ENCODE data around the gene GPR157.
A peak's percentile ranks its signal among the peaks of the same experiment; 100 is the strongest.

GPR157 gene

DNA sequence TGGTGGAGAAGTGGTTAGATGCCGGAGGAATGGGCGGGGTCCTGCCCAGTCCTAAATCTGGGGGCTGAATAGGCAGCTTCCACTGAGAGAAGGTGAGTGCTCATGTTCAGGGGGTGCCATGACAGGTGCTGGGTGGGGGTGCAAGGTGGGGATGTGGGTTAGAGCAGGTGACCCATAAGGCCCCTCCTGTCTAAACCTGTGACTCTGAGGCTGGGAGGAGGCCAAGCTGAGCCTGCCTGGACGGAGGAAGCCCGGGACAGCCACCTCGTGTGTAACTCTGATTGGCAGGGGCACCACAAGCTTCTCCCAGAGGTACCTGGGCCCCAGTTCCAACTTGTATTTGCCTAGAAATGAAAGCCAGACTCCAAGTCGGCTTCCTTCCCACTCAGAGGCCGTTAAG is 10.7 kb downstream of the GPR157 start:
- Histone ChIP-seq H3K79me1 (replicated peaks; ENCODE audit: low read length, poor library complexity, severe bottlenecking) (peaks cover 21% of the 10 kb centered on the region), H4K8ac (ENCODE audit: low read length) (no peak overlapping the region), H3K4me2 (ENCODE audit: low read length, poor library complexity, severe bottlenecking) (no peak overlapping the region), H3K9ac (ENCODE audit: low read length) (no peak overlapping the region), H3K4ac (ENCODE audit: low read depth in 1 of 2, low read length in 2 of 2) (no peak overlapping the region), H3K36me3 (ENCODE audit: control insufficient read depth in 1 of 2, insufficient read depth in 2 of 2, low read depth in 1 of 2, low read length in 2 of 2) (no peaks in the 10 kb centered on the region), H3K23ac (ENCODE audit: low read length in 2 of 2) (no peak overlapping the region), H2BK120ac (ENCODE audit: low read depth, low read length) (no peak overlapping the region), H2AFZ (ENCODE audit: low read depth, low read length) (no peak overlapping the region), H3K14ac (ENCODE audit: low read length in 2 of 2) (no peak overlapping the region), H2BK15ac (ENCODE audit: low read depth, poor library complexity, severe bottlenecking) (no peak overlapping the region), H3K27me3 (ENCODE audit: control insufficient read depth in 1 of 2, insufficient read depth in 1 of 2, low read length in 2 of 2) (no peaks in the 10 kb centered on the region), H2BK12ac (ENCODE audit: low read length in 2 of 2) (no peak overlapping the region), H2AK5ac (ENCODE audit: low read length, severe bottlenecking) (no peak overlapping the region), H4K91ac (ENCODE audit: low read length) (no peak overlapping the region), H2BK5ac (ENCODE audit: low read depth, low read length, poor library complexity, severe bottlenecking) (no peak overlapping the region), H3K4me3 (ENCODE audit: insufficient read depth in 1 of 2, low read depth in 1 of 2, low read length in 2 of 2) (no peak overlapping the region), H3K4me1 (ENCODE audit: control insufficient read depth, insufficient read depth, low read depth, low read length) (peaks cover 3% of the 10 kb centered on the region), H3K27ac (ENCODE audit: low read length, poor library complexity, severe bottlenecking) (no peak overlapping the region), H3K18ac (ENCODE audit: low read depth in 1 of 2, low read length in 2 of 2) (no peak overlapping the region), H3K9me3 (ENCODE audit: control insufficient read depth, low read length) (no peaks in the 10 kb centered on the region)
- WGBS, result 90% methylated on average over 7 of the region's 7 CpGs
- DNase-seq, result no peak

DNA sequence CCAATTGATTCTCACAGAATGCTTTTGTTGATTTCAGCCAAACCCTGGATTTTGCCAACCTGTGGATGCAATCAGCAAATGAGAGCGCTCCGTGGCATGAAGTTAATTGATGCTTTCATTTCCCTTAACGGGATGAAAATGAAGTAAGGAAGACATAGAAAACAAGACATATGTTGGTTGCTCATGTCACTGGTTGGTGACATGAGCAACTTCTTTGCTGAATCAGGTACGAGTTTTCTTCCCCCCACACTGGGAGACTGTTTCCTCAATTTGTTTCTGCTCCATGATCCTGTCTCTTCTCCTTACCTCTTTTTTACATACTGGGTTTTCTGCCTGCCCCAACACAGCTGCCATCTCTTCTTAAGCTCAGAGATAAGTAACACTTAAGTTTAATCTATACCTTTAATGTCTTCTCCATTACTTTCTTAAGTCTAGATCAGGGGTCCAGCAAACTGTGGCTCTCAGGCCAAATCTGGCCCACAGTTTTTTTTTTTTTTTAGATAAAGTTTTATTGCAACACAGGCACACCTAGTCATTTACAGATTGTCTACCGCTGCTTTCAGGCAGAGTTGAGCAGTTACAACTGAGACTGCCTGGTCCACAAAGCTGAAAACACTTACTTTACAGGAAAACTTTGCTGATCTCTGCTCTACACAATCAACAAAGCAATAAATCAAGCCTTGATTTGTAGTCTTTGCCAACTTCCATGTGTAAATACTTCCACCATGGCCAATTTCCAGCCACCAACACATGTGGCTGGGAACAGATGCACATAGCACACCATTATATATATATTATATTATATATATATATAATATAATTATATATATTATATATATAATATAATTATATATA is 13.3 kb downstream of the GPR157 start:
- Histone ChIP-seq H2BK5ac (ENCODE audit: low read depth, low read length, poor library complexity, severe bottlenecking) (no peak overlapping the region), H2BK120ac (ENCODE audit: low read depth, low read length) (no peak overlapping the region), H3K4me3 (ENCODE audit: insufficient read depth in 1 of 2, low read depth in 1 of 2, low read length in 2 of 2) (no peak overlapping the region), H3K9ac (ENCODE audit: low read length) (no peak overlapping the region), H3K4ac (ENCODE audit: low read depth in 1 of 2, low read length in 2 of 2) (no peak overlapping the region), H2AK5ac (ENCODE audit: low read length, severe bottlenecking) (no peak overlapping the region), H4K91ac (ENCODE audit: low read length) (no peak overlapping the region), H2BK12ac (ENCODE audit: low read length in 2 of 2) (no peak overlapping the region), H3K36me3 (ENCODE audit: control insufficient read depth in 1 of 2, insufficient read depth in 2 of 2, low read depth in 1 of 2, low read length in 2 of 2) (peaks cover 5 to 8% of the 10 kb centered on the region in 2 experiments), H3K23ac (ENCODE audit: low read length in 2 of 2) (no peak overlapping the region), H3K4me1 (ENCODE audit: control insufficient read depth, insufficient read depth, low read depth, low read length) (peaks cover 9% of the 10 kb centered on the region), H3K27me3 (ENCODE audit: control insufficient read depth in 1 of 2, insufficient read depth in 1 of 2, low read length in 2 of 2) (no peaks in the 10 kb centered on the region), H3K79me1 (replicated peaks; ENCODE audit: low read length, poor library complexity, severe bottlenecking) (peaks cover 11% of the 10 kb centered on the region), H3K18ac (ENCODE audit: low read depth in 1 of 2, low read length in 2 of 2) (no peak overlapping the region), H3K9me3 (ENCODE audit: control insufficient read depth, low read length) (no peaks in the 10 kb centered on the region), H3K14ac (ENCODE audit: low read length in 2 of 2) (no peak overlapping the region), H2BK15ac (ENCODE audit: low read depth, poor library complexity, severe bottlenecking) (no peak overlapping the region), H4K8ac (ENCODE audit: low read length) (no peak overlapping the region), H3K27ac (ENCODE audit: low read length, poor library complexity, severe bottlenecking) (no peak overlapping the region), H3K4me2 (ENCODE audit: low read length, poor library complexity, severe bottlenecking) (no peak overlapping the region), H2AFZ (ENCODE audit: low read depth, low read length) (no peak overlapping the region)
- DNase-seq, result no peak
- WGBS, result 88% methylated on average over 5 of the region's 5 CpGs

DNA sequence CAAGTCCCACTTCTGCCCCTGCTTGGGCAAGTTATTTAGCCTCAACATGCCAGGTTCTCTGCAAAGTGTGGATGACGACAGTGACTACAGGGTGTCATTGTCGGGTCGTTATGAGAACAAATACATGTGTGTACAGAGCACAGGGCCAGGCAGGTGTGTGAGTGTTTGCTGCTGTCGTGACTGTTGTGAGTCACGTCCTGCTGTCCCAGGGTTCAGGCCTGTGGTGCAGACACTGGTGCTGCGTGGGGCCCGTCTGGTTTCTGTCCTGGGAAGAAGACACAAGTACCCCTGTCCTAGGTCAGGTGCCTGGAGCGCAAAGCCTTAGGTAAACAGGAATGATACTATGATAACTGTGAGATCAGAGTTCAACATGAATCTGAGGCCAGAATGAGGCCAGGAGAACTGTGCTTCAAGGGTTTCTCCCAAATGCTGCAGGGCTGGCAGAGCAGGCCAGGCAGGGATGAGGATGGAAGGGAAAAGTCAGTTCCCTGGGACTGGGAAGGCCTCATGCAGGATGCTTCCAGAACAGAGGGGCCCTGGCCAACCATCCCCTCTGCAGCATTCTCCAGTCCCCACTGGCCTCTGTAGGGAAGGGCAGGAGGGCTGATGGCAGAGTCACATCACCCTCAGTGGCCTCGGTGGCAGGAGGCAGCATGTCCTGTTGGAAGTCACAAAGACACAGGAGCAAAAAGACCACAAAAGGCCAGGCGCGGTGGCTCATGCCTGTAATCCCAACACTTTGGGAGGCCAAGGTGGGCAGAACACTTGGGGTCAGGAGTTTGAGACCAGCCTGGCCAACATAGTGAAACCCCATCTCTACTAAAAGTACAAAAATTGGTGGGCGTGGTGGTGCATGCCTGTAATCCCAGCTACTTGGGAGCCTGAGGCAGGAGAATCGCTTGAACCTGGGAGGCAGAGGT is 15.7 kb downstream of the GPR157 start:
- H3K9me3 ChIP-seq (ENCODE audit: control insufficient read depth, low read length), result no peaks in the 10 kb centered on the region
- H3K36me3 ChIP-seq (ENCODE audit: control insufficient read depth in 1 of 2, insufficient read depth in 2 of 2, low read depth in 1 of 2, low read length in 2 of 2), result peaks cover 5 to 10% of the 10 kb centered on the region in 2 experiments
- WGBS, result 79% methylated on average over 13 of the region's 13 CpGs
- H3K4me2 ChIP-seq (ENCODE audit: low read length, poor library complexity, severe bottlenecking), result no peak overlapping the region
- H2AK5ac ChIP-seq (ENCODE audit: low read length, severe bottlenecking), result no peak overlapping the region
- H3K14ac ChIP-seq (ENCODE audit: low read length in 2 of 2), result no peak overlapping the region
- H3K23ac ChIP-seq (ENCODE audit: low read length in 2 of 2), result no peak overlapping the region
- no peaks in the 10 kb centered on the region for H3K27me3 ChIP-seq (ENCODE audit: control insufficient read depth in 1 of 2, insufficient read depth in 1 of 2, low read length in 2 of 2)
- peaks cover 9% of the 10 kb centered on the region for H3K4me1 ChIP-seq (ENCODE audit: control insufficient read depth, insufficient read depth, low read depth, low read length)
- H4K8ac ChIP-seq (ENCODE audit: low read length), result no peak overlapping the region
- no peak overlapping the region for H2BK120ac ChIP-seq (ENCODE audit: low read depth, low read length)
- no peak overlapping the region for H3K18ac ChIP-seq (ENCODE audit: low read depth in 1 of 2, low read length in 2 of 2)
- H3K4ac ChIP-seq (ENCODE audit: low read depth in 1 of 2, low read length in 2 of 2), result no peak overlapping the region
- peak overlapping the region; percentile 25 for H4K91ac ChIP-seq (ENCODE audit: low read length)
- no peak overlapping the region for H2BK15ac ChIP-seq (ENCODE audit: low read depth, poor library complexity, severe bottlenecking)
- peaks cover 3% of the 10 kb centered on the region for H3K79me1 ChIP-seq (replicated peaks; ENCODE audit: low read length, poor library complexity, severe bottlenecking)
- peak; percentile 65 for DNase-seq
- no peak overlapping the region for H2AFZ ChIP-seq (ENCODE audit: low read depth, low read length)
- no peak overlapping the region for H3K4me3 ChIP-seq (ENCODE audit: insufficient read depth in 1 of 2, low read depth in 1 of 2, low read length in 2 of 2)
- H2BK5ac ChIP-seq (ENCODE audit: low read depth, low read length, poor library complexity, severe bottlenecking), result no peak overlapping the region
- no peak overlapping the region for H2BK12ac ChIP-seq (ENCODE audit: low read length in 2 of 2)
- no peak overlapping the region for H3K9ac ChIP-seq (ENCODE audit: low read length)
- H3K27ac ChIP-seq (ENCODE audit: low read length, poor library complexity, severe bottlenecking), result no peak overlapping the region

DNA sequence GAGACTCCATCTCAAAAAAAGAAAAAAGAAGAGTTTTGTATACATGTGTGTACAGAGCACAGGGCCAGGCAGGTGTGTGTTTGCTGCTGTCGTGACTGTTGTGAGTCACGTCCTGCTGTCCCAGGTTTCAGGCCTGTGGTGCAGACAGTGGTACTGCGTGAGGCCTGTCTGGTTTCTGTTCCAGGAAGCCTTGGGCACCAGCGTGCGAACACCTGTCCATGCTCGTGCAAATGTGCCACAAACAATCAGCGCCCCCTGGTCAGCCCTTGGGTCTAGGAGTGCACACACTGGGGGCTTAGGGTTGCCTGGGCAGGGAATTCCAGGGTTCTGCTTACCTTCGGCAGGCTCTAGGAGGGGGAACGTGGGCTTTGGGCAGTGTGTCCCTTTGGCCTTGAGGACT is 16.9 kb downstream of the GPR157 start:
- Histone ChIP-seq H3K9ac (ENCODE audit: low read length) (no peak overlapping the region), H3K79me1 (replicated peaks; ENCODE audit: low read length, poor library complexity, severe bottlenecking) (peaks cover 1% of the 10 kb centered on the region), H3K27ac (ENCODE audit: low read length, poor library complexity, severe bottlenecking) (no peak overlapping the region), H2AFZ (ENCODE audit: low read depth, low read length) (no peak overlapping the region), H3K4ac (ENCODE audit: low read depth in 1 of 2, low read length in 2 of 2) (no peak overlapping the region), H4K91ac (ENCODE audit: low read length) (no peak overlapping the region), H2AK5ac (ENCODE audit: low read length, severe bottlenecking) (no peak overlapping the region), H3K18ac (ENCODE audit: low read depth in 1 of 2, low read length in 2 of 2) (no peak overlapping the region), H2BK15ac (ENCODE audit: low read depth, poor library complexity, severe bottlenecking) (no peak overlapping the region), H3K36me3 (ENCODE audit: control insufficient read depth in 1 of 2, insufficient read depth in 2 of 2, low read depth in 1 of 2, low read length in 2 of 2) (peaks cover 8 to 14% of the 10 kb centered on the region in 2 experiments), H2BK120ac (ENCODE audit: low read depth, low read length) (no peak overlapping the region), H2BK12ac (ENCODE audit: low read length in 2 of 2) (no peak overlapping the region), H2BK5ac (ENCODE audit: low read depth, low read length, poor library complexity, severe bottlenecking) (no peak overlapping the region), H3K4me3 (ENCODE audit: insufficient read depth in 1 of 2, low read depth in 1 of 2, low read length in 2 of 2) (no peak overlapping the region), H3K23ac (ENCODE audit: low read length in 2 of 2) (no peak overlapping the region), H3K4me2 (ENCODE audit: low read length, poor library complexity, severe bottlenecking) (no peak overlapping the region), H3K14ac (ENCODE audit: low read length in 2 of 2) (no peak overlapping the region), H3K4me1 (ENCODE audit: control insufficient read depth, insufficient read depth, low read depth, low read length) (peaks cover 6% of the 10 kb centered on the region), H3K27me3 (ENCODE audit: control insufficient read depth in 1 of 2, insufficient read depth in 1 of 2, low read length in 2 of 2) (no peaks in the 10 kb centered on the region), H4K8ac (ENCODE audit: low read length) (no peak overlapping the region), H3K9me3 (ENCODE audit: control insufficient read depth, low read length) (no peaks in the 10 kb centered on the region)
- WGBS, result 96% methylated on average over 9 of the region's 9 CpGs
- no peak for DNase-seq
